Measurements from ENCODE around the gene ERFE. TPM values are rescaled to one million over a fixed set of nuclear protein-coding genes. Genes with fewer than 3 reads are reported as not detected.

ERFE gene
- total RNA-seq, 4 donors from 2014 or later = 0.85 TPM; not detected in 3

- TF ChIP-seq CTCF (IDR thresholded peaks at IDR 0.05; ENCODE audit: low read depth) = no peak
These were observed 3.6 kb downstream of the ERFE start for GRCh38 chr2:238162251-238162845.

- TF ChIP-seq CTCF (IDR thresholded peaks at IDR 0.05; ENCODE audit: low read depth) = no peak
These were observed 4.2 kb downstream of the ERFE start for GRCh38 chr2:238162846-238163441.

GRCh38 chr2:238163481-238164198 lies 4.9 kb downstream of the ERFE start:
- no peak for TF ChIP-seq CTCF (IDR thresholded peaks at IDR 0.05; ENCODE audit: low read depth)

- no peak for TF ChIP-seq CTCF (IDR thresholded peaks at IDR 0.05; ENCODE audit: low read depth)
These were observed 6.1 kb downstream of the ERFE start for GRCh38 chr2:238164906-238165287.

GRCh38 chr2:238165288-238165921 lies 6.6 kb downstream of the ERFE start:
- no peak for TF ChIP-seq CTCF (IDR thresholded peaks at IDR 0.05; ENCODE audit: low read depth)

GRCh38 chr2:238166391-238167343 lies 7.9 kb downstream of the ERFE start:
- no peak for TF ChIP-seq CTCF (IDR thresholded peaks at IDR 0.05; ENCODE audit: low read depth)

All from subcutaneous adipose tissue (tissue), 4 donors.